Gastroesophageal sphincter (tissue), 4 donors: ENCODE measurements around the gene TCF7L1. TPM values are rescaled to one million over a fixed set of nuclear protein-coding genes. Genes with fewer than 3 reads are reported as not detected.
"Not testable (repeated sequence)": the region's sequence is repeated elsewhere in the genome, so short reads cannot be mapped to it uniquely, and the experiment has no call there.

Experiments
- ATAC-seq: fragments of 150-250 bp; one replicate; pipeline ENCODE4 v1.9.1; 2016; ENCODE audit warnings: mild to moderate bottlenecking, moderate library complexity
- H3K27ac ChIP-seq, 4 donors: fragments of 200-600 bp; sonication (generic) in 3 of 4; 1 replicate in 3 of 4; 2 replicates in 1 of 4; pipeline ENCODE4 v1.5.1; 2016 to 2019
- H3K27me3 ChIP-seq: fragments of 200-600 bp; sonication (generic); one replicate; pipeline ENCODE4 v1.5.1; 2019
- H3K36me3 ChIP-seq, 2 donors: fragments of 200-600 bp; sonication (generic); one replicate each; pipeline ENCODE4 v1.5.1; 2019; ENCODE audit warnings: control low read depth in 1 of 2
- H3K4me1 ChIP-seq, 3 donors: fragments of 200-600 bp; sonication (generic); 1 replicate in 2 of 3; 2 replicates in 1 of 3; pipeline ENCODE4 v1.5.1; 2016 to 2019; ENCODE audit warnings: control low read depth in 2 of 3
- H3K4me3 ChIP-seq, 2 donors: fragments of 200-600 bp; sonication (generic); one replicate each; pipeline ENCODE4 v1.5.1; 2019; ENCODE audit warnings: mild to moderate bottlenecking in 1 of 2, moderate library complexity in 1 of 2
- H3K9me3 ChIP-seq, 3 donors: fragments of 200-600 bp; sonication (generic); one replicate each; pipeline ENCODE4 v1.5.1; 2017 to 2019; ENCODE audit warnings: control low read depth in 2 of 3
- CTCF ChIP-seq, 4 experiments: fragments of 200-600 bp in 2 of 4; fragments of 450-650 bp in 2 of 4; sonication (generic) in 1 of 4; IDR thresholded peaks; one replicate each; pipeline ENCODE4 v1.5.1; 2017 to 2019; ENCODE audit warnings: antibody characterized with exemption in 4 of 4, mild to moderate bottlenecking in 2 of 4, moderate library complexity in 2 of 4
- EP300 ChIP-seq: sonication (generic); formaldehyde crosslinking; IDR thresholded peaks from one replicate; pipeline ENCODE4 v1.6.1; 2017; ENCODE audit warnings: antibody characterized with exemption, mild to moderate bottlenecking
- POLR2A ChIP-seq, 2 donors: fragments of 450-650 bp; IDR thresholded peaks; one replicate each; pipeline ENCODE4 v1.6.1; 2017; ENCODE audit warnings: antibody characterized with exemption in 2 of 2, mild to moderate bottlenecking in 2 of 2, moderate library complexity in 1 of 2
- POLR2AphosphoS5 ChIP-seq: sonication (generic); formaldehyde crosslinking; IDR thresholded peaks from one replicate; pipeline ENCODE4 v1.6.1; 2017; ENCODE audit warnings: antibody characterized with exemption
- WGBS, 2 donors: methylation state at CpG; one replicate each; pipeline ENCODE4 v1.1.5; 2018; ENCODE audit warnings: low coverage in 1 of 2; 5-methylcytosine and 5-hydroxymethylcytosine counted together
- total RNA-seq, 4 donors: library from RNA; depleted of rRNA; stranded (reverse); fragments of >200 nt; gene quantifications; one replicate each; pipeline ENCODE4 v1.1.0, GENCODE V29; 2016

The TCF7L1 gene
- total RNA-seq, 4 donors from 2014 or later: 4.0 to 13.0 (median 5.3) TPM

- Histone ChIP-seq H3K27ac (no peak overlapping the region), H3K4me3 (no peak overlapping the region), H3K36me3 (peaks cover 0 to 37% of the 10 kb centered on the region in 2 donors), H3K9me3 (no peaks in the 10 kb centered on the region), H3K27me3 (no peaks in the 10 kb centered on the region), H3K4me1 (peaks cover 0 to 4% (median 0%) of the 10 kb centered on the region in 3 donors)
- 19 to 23% methylated on average over 10 to 12 of the region's 13 CpGs for WGBS, 2 donors
- TF ChIP-seq POLR2A (IDR thresholded peaks at IDR 0.05) (no peak), EP300 (no peak), CTCF (IDR thresholded peaks at IDR 0.05) (no peak), POLR2AphosphoS5 (no peak)
- ATAC-seq: no peak
Observed at GRCh38 chr2:85340034-85340892, 207.1 kb downstream of the TCF7L1 start.

GRCh38 chr2:85341269-85342029 is 208.3 kb downstream of the TCF7L1 start:
- peaks cover 0 to 4% (median 0%) of the 10 kb centered on the region in 3 donors for H3K4me1 ChIP-seq
- peaks cover 0 to 49% of the 10 kb centered on the region in 2 donors for H3K36me3 ChIP-seq
- no peak overlapping the region for H3K4me3 ChIP-seq
- H3K27me3 ChIP-seq: no peaks in the 10 kb centered on the region
- no peak for ATAC-seq
- no peaks in the 10 kb centered on the region for H3K9me3 ChIP-seq
- TF ChIP-seq EP300 (no peak), CTCF (IDR thresholded peaks at IDR 0.05) (no peak), POLR2AphosphoS5 (no peak), POLR2A (IDR thresholded peaks at IDR 0.05) (no peak)
- H3K27ac ChIP-seq: no peak overlapping the region
- 89 to 100% methylated on average over 3 to 11 of the region's 30 CpGs for WGBS, 2 donors

GRCh38 chr2:85342156-85342555 is 209.0 kb downstream of the TCF7L1 start:
- Histone ChIP-seq H3K4me3 (no peak overlapping the region), H3K9me3 (no peaks in the 10 kb centered on the region), H3K27me3 (no peaks in the 10 kb centered on the region), H3K27ac (no peak overlapping the region), H3K4me1 (peaks cover 0 to 4% (median 0%) of the 10 kb centered on the region in 3 donors), H3K36me3 (peaks cover 0 to 56% of the 10 kb centered on the region in 2 donors)
- WGBS, 2 donors: 69 to 81% methylated on average over 2 to 3 of the region's 3 CpGs
- no peak for ATAC-seq
- no peak for TF ChIP-seq POLR2AphosphoS5
- TF ChIP-seq POLR2A (IDR thresholded peaks at IDR 0.05): no peak
- TF ChIP-seq EP300: no peak
- TF ChIP-seq CTCF (IDR thresholded peaks at IDR 0.05): no peak

GRCh38 chr2:85343207-85343895 is 210.2 kb downstream of the TCF7L1 start:
- not testable (repeated sequence) for H3K27ac ChIP-seq, H3K9me3 ChIP-seq, ATAC-seq, H3K4me1 ChIP-seq, H3K4me3 ChIP-seq, H3K27me3 ChIP-seq
- H3K36me3 ChIP-seq: peaks cover 0 to 68% of the 10 kb centered on the region in 2 donors
- WGBS, 2 donors: 94% methylated on average over 5 of the region's 10 CpGs; no CpG with 5 or more reads in 1 of the 2 donors

GRCh38 chr2:85344356-85344954 is 211.3 kb downstream of the TCF7L1 start:
- H3K36me3 ChIP-seq: peaks cover 0 to 79% of the 10 kb centered on the region in 2 donors

More at GRCh38 chr2:85344356-85344954, 211.3 kb downstream of the TCF7L1 start:
- no peak for TF ChIP-seq CTCF (IDR thresholded peaks at IDR 0.05)
- TF ChIP-seq POLR2A (IDR thresholded peaks at IDR 0.05): no peak
- TF ChIP-seq POLR2AphosphoS5: no peak
- no peak for TF ChIP-seq EP300
- Histone ChIP-seq H3K4me3 (no peak overlapping the region), H3K4me1 (peaks cover 0 to 4% (median 0%) of the 10 kb centered on the region in 3 donors), H3K27ac (no peak overlapping the region), H3K27me3 (no peaks in the 10 kb centered on the region), H3K9me3 (no peaks in the 10 kb centered on the region)
- no peak for ATAC-seq
- WGBS, 2 donors: 75 to 100% methylated on average over 1 to 10 of the region's 14 CpGs
